Memory B cell (primary cell): ENCODE results near the gene EIF3F.

ENCODE experiments used
- ATAC-seq: fragments of 150-1000 bp; cut with Tn5 transposase; 2 replicates; pipeline ENCODE4 v1.10.0; 2021; ENCODE audit warnings: low read depth, mild to moderate bottlenecking, moderate library complexity
- DNase-seq, 2 donors: peaks; one replicate each; pipeline ENCODE4 v3.0.0; 2022; ENCODE audit warnings: low spot score in 2 of 2
- H3K27ac Mint-ChIP-seq: one replicate; pipeline ENCODE4 v1.8.0; 2022; ENCODE audit warnings: mild to moderate bottlenecking, moderate library complexity, mixed read lengths
- H3K27me3 Mint-ChIP-seq: one replicate; pipeline ENCODE4 v1.8.0; 2022; ENCODE audit warnings: mixed read lengths
- H3K36me3 Mint-ChIP-seq: one replicate; pipeline ENCODE4 v1.8.0; 2022; ENCODE audit warnings: mild to moderate bottlenecking, mixed read lengths
- H3K4me1 Mint-ChIP-seq: one replicate; pipeline ENCODE4 v1.8.0; 2022; ENCODE audit warnings: mixed read lengths
- H3K4me3 Mint-ChIP-seq: one replicate; pipeline ENCODE4 v1.8.0; 2022; ENCODE audit warnings: mild to moderate bottlenecking, moderate library complexity, mixed read lengths
- H3K9me3 Mint-ChIP-seq: one replicate; pipeline ENCODE4 v1.8.0; 2022; ENCODE audit warnings: mixed read lengths

Gene EIF3F

GRCh38 chr11:8034604-8035190, 47.6 kb downstream of the EIF3F start:
- Mint-ChIP-seq H3K4me3 (no peak overlapping the region), H3K36me3 (no peaks in the 10 kb centered on the region), H3K4me1 (peaks cover 2% of the 10 kb centered on the region), H3K27ac (no peak overlapping the region), H3K27me3 (peaks cover 26% of the 10 kb centered on the region), H3K9me3 (no peaks in the 10 kb centered on the region)
- DNase-seq: peak in 1 of 2 donors; percentile 6
- ATAC-seq: no peak

- Mint-ChIP-seq H3K9me3 (no peaks in the 10 kb centered on the region), H3K4me1 (peaks cover 2% of the 10 kb centered on the region), H3K27me3 (peaks cover 23% of the 10 kb centered on the region), H3K27ac (no peak overlapping the region), H3K4me3 (no peak overlapping the region), H3K36me3 (no peaks in the 10 kb centered on the region)
- ATAC-seq: no peak
- DNase-seq: peak in 1 of 2 donors; percentile 7
Observed at GRCh38 chr11:8035200-8035855, 48.2 kb downstream of the EIF3F start.

- peaks cover 19% of the 10 kb centered on the region for H3K27me3 Mint-ChIP-seq
- no peak for ATAC-seq
- no peak overlapping the region for H3K27ac Mint-ChIP-seq
- DNase-seq: peak in 1 of 2 donors; percentile 7
- no peaks in the 10 kb centered on the region for H3K36me3 Mint-ChIP-seq
- H3K9me3 Mint-ChIP-seq: no peaks in the 10 kb centered on the region
- no peak overlapping the region for H3K4me3 Mint-ChIP-seq
- peaks cover 2% of the 10 kb centered on the region for H3K4me1 Mint-ChIP-seq
Observed at GRCh38 chr11:8036002-8036802, 49.1 kb downstream of the EIF3F start.

GRCh38 chr11:8036986-8037385, 49.8 kb downstream of the EIF3F start:
- H3K4me1 Mint-ChIP-seq: peaks cover 2% of the 10 kb centered on the region
- ATAC-seq (no peak), DNase-seq (peak in 1 of 2 donors; percentile 1)
- H3K9me3 Mint-ChIP-seq: no peaks in the 10 kb centered on the region
- no peak overlapping the region for H3K27ac Mint-ChIP-seq
- peaks cover 20% of the 10 kb centered on the region for H3K27me3 Mint-ChIP-seq
- H3K4me3 Mint-ChIP-seq: no peak overlapping the region
- no peaks in the 10 kb centered on the region for H3K36me3 Mint-ChIP-seq

GRCh38 chr11:8038393-8038792, 51.3 kb downstream of the EIF3F start:
- H3K27ac Mint-ChIP-seq: no peak overlapping the region

GRCh38 chr11:8038811-8039529, 51.8 kb downstream of the EIF3F start:
- Mint-ChIP-seq H3K4me1 (no peaks in the 10 kb centered on the region), H3K27ac (no peak overlapping the region), H3K9me3 (no peaks in the 10 kb centered on the region), H3K36me3 (no peaks in the 10 kb centered on the region), H3K27me3 (peaks cover 13% of the 10 kb centered on the region), H3K4me3 (no peak overlapping the region)
- peak in 1 of 2 donors; percentile 7 for DNase-seq
- ATAC-seq: no peak

More at GRCh38 chr11:8038393-8038792, 51.3 kb downstream of the EIF3F start:
- H3K27me3 Mint-ChIP-seq: peaks cover 15% of the 10 kb centered on the region
- no peaks in the 10 kb centered on the region for H3K36me3 Mint-ChIP-seq
- DNase-seq (peak in 1 of 2 donors; percentile 4), ATAC-seq (no peak)
- H3K4me1 Mint-ChIP-seq: no peaks in the 10 kb centered on the region
- H3K9me3 Mint-ChIP-seq: no peaks in the 10 kb centered on the region
- no peak overlapping the region for H3K4me3 Mint-ChIP-seq

GRCh38 chr11:8039530-8040260, 52.6 kb downstream of the EIF3F start:
- Mint-ChIP-seq H3K4me3 (no peak overlapping the region), H3K4me1 (no peaks in the 10 kb centered on the region), H3K36me3 (no peaks in the 10 kb centered on the region), H3K27me3 (peaks cover 13% of the 10 kb centered on the region), H3K27ac (no peak overlapping the region), H3K9me3 (no peaks in the 10 kb centered on the region)
- no peak for ATAC-seq
- peak in 1 of 2 donors; percentile 6 for DNase-seq

GRCh38 chr11:8040261-8040920, 53.3 kb downstream of the EIF3F start:
- no peak for ATAC-seq
- Mint-ChIP-seq H3K4me3 (no peak overlapping the region), H3K4me1 (no peaks in the 10 kb centered on the region), H3K9me3 (no peaks in the 10 kb centered on the region), H3K27ac (no peak overlapping the region), H3K36me3 (no peaks in the 10 kb centered on the region), H3K27me3 (peaks cover 13% of the 10 kb centered on the region)
- DNase-seq: peak in 1 of 2 donors; percentile 6

GRCh38 chr11:8040921-8041285, 53.8 kb downstream of the EIF3F start:
- Mint-ChIP-seq H3K4me1 (no peaks in the 10 kb centered on the region), H3K4me3 (no peak overlapping the region), H3K36me3 (no peaks in the 10 kb centered on the region), H3K27ac (no peak overlapping the region), H3K27me3 (peaks cover 13% of the 10 kb centered on the region), H3K9me3 (no peaks in the 10 kb centered on the region)
- no peak for ATAC-seq
- peak in 1 of 2 donors; percentile 3 for DNase-seq

GRCh38 chr11:8041576-8041975, 54.4 kb downstream of the EIF3F start:
- ATAC-seq (no peak), DNase-seq (peak in 1 of 2 donors; percentile 3)
- H3K36me3 Mint-ChIP-seq: no peaks in the 10 kb centered on the region
- peaks cover 19% of the 10 kb centered on the region for H3K27me3 Mint-ChIP-seq
- no peaks in the 10 kb centered on the region for H3K9me3 Mint-ChIP-seq
- no peaks in the 10 kb centered on the region for H3K4me1 Mint-ChIP-seq
- H3K4me3 Mint-ChIP-seq: no peak overlapping the region
- no peak overlapping the region for H3K27ac Mint-ChIP-seq

GRCh38 chr11:8043756-8044155, 56.6 kb downstream of the EIF3F start:
- Mint-ChIP-seq H3K36me3 (no peaks in the 10 kb centered on the region), H3K4me3 (no peak overlapping the region), H3K4me1 (no peaks in the 10 kb centered on the region), H3K27me3 (peaks cover 17% of the 10 kb centered on the region), H3K9me3 (no peaks in the 10 kb centered on the region), H3K27ac (no peak overlapping the region)
- ATAC-seq (no peak), DNase-seq (no peak)

- H3K27me3 Mint-ChIP-seq: peaks cover 15% of the 10 kb centered on the region
- ATAC-seq (no peak), DNase-seq (peak in 1 of 2 donors; percentile 5)
- no peak overlapping the region for H3K27ac Mint-ChIP-seq
- H3K4me1 Mint-ChIP-seq: no peaks in the 10 kb centered on the region
- H3K36me3 Mint-ChIP-seq: peaks cover 1% of the 10 kb centered on the region
- H3K4me3 Mint-ChIP-seq: no peak overlapping the region
- no peaks in the 10 kb centered on the region for H3K9me3 Mint-ChIP-seq
Observed at GRCh38 chr11:8045839-8046238, 58.7 kb downstream of the EIF3F start.

- Mint-ChIP-seq H3K27ac (no peak overlapping the region), H3K27me3 (peaks cover 15% of the 10 kb centered on the region), H3K9me3 (no peaks in the 10 kb centered on the region), H3K4me1 (no peaks in the 10 kb centered on the region), H3K36me3 (peaks cover 1% of the 10 kb centered on the region), H3K4me3 (no peak overlapping the region)
- ATAC-seq (no peak), DNase-seq (peak in 1 of 2 donors; percentile 5)
Observed at GRCh38 chr11:8047382-8047781, 60.2 kb downstream of the EIF3F start.
